ENCODE data around the gene GPRC5C. TPM values are rescaled to one million over a fixed set of nuclear protein-coding genes. Genes with fewer than 3 reads are reported as not detected.

GPRC5C gene
- total and polyA plus RNA-seq, 2 of the 13 experiments (the other 11 are each of a cell fraction or from before 2014, with no cell fraction given): 85.6 to 300 TPM

- TF ChIP-seq, protein P1, sequence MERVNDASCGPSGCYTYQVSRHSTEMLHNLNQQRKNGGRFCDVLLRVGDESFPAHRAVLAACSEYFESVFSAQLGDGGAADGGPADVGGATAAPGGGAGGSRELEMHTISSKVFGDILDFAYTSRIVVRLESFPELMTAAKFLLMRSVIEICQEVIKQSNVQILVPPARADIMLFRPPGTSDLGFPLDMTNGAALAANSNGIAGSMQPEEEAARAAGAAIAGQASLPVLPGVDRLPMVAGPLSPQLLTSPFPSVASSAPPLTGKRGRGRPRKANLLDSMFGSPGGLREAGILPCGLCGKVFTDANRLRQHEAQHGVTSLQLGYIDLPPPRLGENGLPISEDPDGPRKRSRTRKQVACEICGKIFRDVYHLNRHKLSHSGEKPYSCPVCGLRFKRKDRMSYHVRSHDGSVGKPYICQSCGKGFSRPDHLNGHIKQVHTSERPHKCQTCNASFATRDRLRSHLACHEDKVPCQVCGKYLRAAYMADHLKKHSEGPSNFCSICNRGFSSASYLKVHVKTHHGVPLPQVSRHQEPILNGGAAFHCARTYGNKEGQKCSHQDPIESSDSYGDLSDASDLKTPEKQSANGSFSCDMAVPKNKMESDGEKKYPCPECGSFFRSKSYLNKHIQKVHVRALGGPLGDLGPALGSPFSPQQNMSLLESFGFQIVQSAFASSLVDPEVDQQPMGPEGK (CRISPR knock-in tag; IDR thresholded peaks at IDR 0.05): peak; percentile 56
- TF ChIP-seq ZNF432 (CRISPR knock-in tag; IDR thresholded peaks at IDR 0.05; ENCODE audit: borderline replicate concordance) (no peak), SOX6 (IDR thresholded peaks at IDR 0.05) (no peak), SOX6 (CRISPR knock-in tag; IDR thresholded peaks at IDR 0.05) (no peak), ZBTB38 (CRISPR knock-in tag; IDR thresholded peaks at IDR 0.05) (peak; percentile 59; the same call in 1 of the 2 replicates), HNRNPLL (IDR thresholded peaks at IDR 0.05; ENCODE audit: low read depth, low read length, poor library complexity, severe bottlenecking) (no peak), TRAFD1 (CRISPR knock-in tag; IDR thresholded peaks at IDR 0.05; ENCODE audit: borderline replicate concordance) (no peak), ZNF484 (CRISPR knock-in tag; IDR thresholded peaks at IDR 0.05; ENCODE audit: borderline replicate concordance, low read depth) (no peak), JARID2 (CRISPR knock-in tag; IDR thresholded peaks at IDR 0.05; ENCODE audit: insufficient replicate concordance) (no peak), RXRA (CRISPR knock-in tag; IDR thresholded peaks at IDR 0.05) (no peak), MAZ (IDR thresholded peaks at IDR 0.05; ENCODE audit: borderline replicate concordance, low read depth, low read length) (no peak), MAZ (CRISPR knock-in tag; IDR thresholded peaks at IDR 0.05; ENCODE audit: low read depth) (no peak), NFIB (CRISPR knock-in tag; IDR thresholded peaks at IDR 0.05; ENCODE audit: borderline replicate concordance) (no peak), ZNF512 (CRISPR knock-in tag; IDR thresholded peaks at IDR 0.05) (no peak), ISX (CRISPR knock-in tag; conservative IDR thresholded peaks at IDR 0.05) (no peak), ZNF446 (CRISPR knock-in tag; IDR thresholded peaks at IDR 0.05) (0 out of 2 replicates have a peak, but pooled peaks have one; percentile 66)
- TF ChIP-seq, protein P2, sequence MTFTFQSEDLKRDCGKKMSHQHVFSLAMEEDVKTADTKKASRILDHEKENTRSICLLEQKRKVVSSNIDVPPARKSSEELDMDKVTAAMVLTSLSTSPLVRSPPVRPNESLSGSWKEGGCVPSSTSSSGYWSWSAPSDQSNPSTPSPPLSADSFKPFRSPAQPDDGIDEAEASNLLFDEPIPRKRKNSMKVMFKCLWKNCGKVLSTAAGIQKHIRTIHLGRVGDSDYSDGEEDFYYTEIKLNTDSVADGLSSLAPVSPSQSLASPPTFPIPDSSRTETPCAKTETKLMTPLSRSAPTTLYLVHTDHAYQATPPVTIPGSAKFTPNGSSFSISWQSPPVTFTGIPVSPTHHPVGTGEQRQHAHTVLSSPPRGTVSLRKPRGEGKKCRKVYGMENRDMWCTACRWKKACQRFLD (CRISPR knock-in tag; IDR thresholded peaks at IDR 0.05; ENCODE audit: borderline replicate concordance): no peak
- TF ChIP-seq, protein P3, sequence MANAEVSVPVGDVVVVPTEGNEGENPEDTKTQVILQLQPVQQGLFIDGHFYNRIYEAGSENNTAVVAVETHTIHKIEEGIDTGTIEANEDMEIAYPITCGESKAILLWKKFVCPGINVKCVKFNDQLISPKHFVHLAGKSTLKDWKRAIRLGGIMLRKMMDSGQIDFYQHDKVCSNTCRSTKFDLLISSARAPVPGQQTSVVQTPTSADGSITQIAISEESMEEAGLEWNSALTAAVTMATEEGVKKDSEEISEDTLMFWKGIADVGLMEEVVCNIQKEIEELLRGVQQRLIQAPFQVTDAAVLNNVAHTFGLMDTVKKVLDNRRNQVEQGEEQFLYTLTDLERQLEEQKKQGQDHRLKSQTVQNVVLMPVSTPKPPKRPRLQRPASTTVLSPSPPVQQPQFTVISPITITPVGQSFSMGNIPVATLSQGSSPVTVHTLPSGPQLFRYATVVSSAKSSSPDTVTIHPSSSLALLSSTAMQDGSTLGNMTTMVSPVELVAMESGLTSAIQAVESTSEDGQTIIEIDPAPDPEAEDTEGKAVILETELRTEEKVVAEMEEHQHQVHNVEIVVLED (CRISPR knock-in tag; IDR thresholded peaks at IDR 0.05; ENCODE audit: borderline replicate concordance): 0 out of 2 replicates have a peak, but pooled peaks have one; percentile 6
Measured at GRCh38 chr17:74429604-74430384, 2.1 kb upstream of the GPRC5C start (continued).

All from HepG2 (cell line).